H1 (cell line): ENCODE data around the gene RAD9B. TPM values are rescaled to one million over a fixed set of nuclear protein-coding genes. Genes with fewer than 3 reads are reported as not detected.

ENCODE experiments used
- BACH1 ChIP-seq: IDR thresholded peaks from 2 replicates; pipeline ENCODE4 v1.6.1; 2012; ENCODE audit warnings: low read length, improper control_type of control experiment
- CREB1 ChIP-seq: IDR thresholded peaks from 2 replicates; pipeline ENCODE4 v1.6.1; 2012; ENCODE audit warnings: inconsistent platforms
- HDAC6 ChIP-seq: IDR thresholded peaks from one replicate; pipeline ENCODE4 v1.7.1; 2012; ENCODE audit warnings: low read depth, mild to moderate bottlenecking, inconsistent platforms, low read length, moderate library complexity
- JUND ChIP-seq: IDR thresholded peaks from 2 replicates; pipeline ENCODE4 v1.6.1; 2011; ENCODE audit warnings: mild to moderate bottlenecking, improper control_type of control experiment, low read length
- RNF2 ChIP-seq: fragments of 200-900, 300-1000 bp; sonication (generic); IDR thresholded peaks from 2 replicates; pipeline ENCODE4 v1.7.1; 2016; ENCODE audit warnings: borderline replicate concordance, low read depth, mild to moderate bottlenecking, antibody characterized with exemption, low read length; ENCODE audit not compliant: poor library complexity, severe bottlenecking; ENCODE audit errors: missing control alignments
- ZNF274 ChIP-seq: IDR thresholded peaks from 2 replicates; pipeline ENCODE4 v1.7.0; 2012; ENCODE audit warnings: low read length, borderline replicate concordance; ENCODE audit errors: extremely low read depth
- polyA plus RNA-seq, 7 experiments: library from polyadenylated mRNA; depleted of rRNA in 3 of 7; stranded (reverse) in 5 of 7; unstranded in 2 of 7; fragments of >200 nt in 5 of 7; fragments of 200-250 nt in 2 of 7; gene quantifications; 1 replicate in 5 of 7; 2 replicates in 1 of 7; 4 replicates in 1 of 7; pipeline versions ENCODE4 v1.2.1 to v1.2.3, GENCODE V29; 2011 to 2013; ENCODE audit warnings: missing spikeins in 2 of 7, mixed read lengths in 2 of 7
- total RNA-seq: library from RNA; stranded (reverse); fragmentation: NEBNext Ultra II Directional; extraction: Animal tissue kit (Norgen Biotek cat#: 25700); gene quantifications from 2 replicates; pipeline ENCODE4 v1.2.1, GENCODE V29; 2021

RAD9B gene
- total and polyA plus RNA-seq, 2 of the 8 experiments (the other 6 are each of a cell fraction or from before 2014, with no cell fraction given) = 0.06 TPM; not detected in 1

DNA sequence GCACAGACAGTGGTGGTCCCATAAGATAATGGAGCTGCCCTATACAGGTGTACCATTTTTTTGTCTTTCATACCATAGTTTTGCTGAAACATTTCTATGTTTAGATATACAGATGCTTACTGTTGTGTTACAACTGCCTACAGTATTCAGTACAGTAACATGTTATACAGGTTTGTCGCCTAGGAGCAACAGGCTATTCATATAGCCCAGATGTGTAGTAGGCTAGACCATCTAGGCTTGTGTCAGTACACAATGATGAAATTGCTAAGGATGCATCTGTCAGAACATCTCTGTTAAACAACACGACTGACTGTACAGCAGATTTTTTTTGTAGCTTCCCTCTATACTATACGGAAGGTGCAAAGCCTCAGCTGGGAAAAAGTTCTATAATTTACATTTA is 30.5 kb downstream of the RAD9B start (continued):
- TF ChIP-seq RNF2 (no peak), ZNF274 (no peak), JUND (no peak), BACH1 (no peak), HDAC6 (no peak), CREB1 (no peak)
